Endothelial cell of umbilical vein (primary cell): ENCODE measurements around the gene CHST15. TPM values are rescaled to one million over a fixed set of nuclear protein-coding genes. Genes with fewer than 3 reads are reported as not detected.

ENCODE experiments used
- BruUV-seq: library from RNA; stranded (reverse); fragments of 400-500 nt; replicated peaks from 2 replicates; lab custom pipeline; 2021; lab: Mats Ljungman, UMichigan
- CTCF ChIA-PET: fragments of 300-600, 350-600 bp; sonication (Branson Sonifier 250); formaldehyde crosslinking; loops from one replicate; lab custom pipeline; 2021; ENCODE audit warnings: antibody characterized with exemption, inconsistent platforms; lab: Charles Lee
- POLR2A ChIA-PET: fragments of 300-600, 350-600 bp; sonication (Branson Sonifier 250); formaldehyde crosslinking; loops from one replicate; lab custom pipeline; 2021; ENCODE audit warnings: antibody characterized with exemption, inconsistent platforms; lab: Charles Lee
- DNase-seq: peaks from one replicate; pipeline ENCODE4 v3.0.0-alpha.2; 2011; ENCODE audit warnings: low read depth, low spot score
- FAIRE-seq: peaks from 2 replicates; lab custom pipeline; 2011; peaks lifted over from hg19 to GRCh38; lab: Jason Lieb, UNC
- H2AFZ ChIP-seq: 2 replicates; pipeline ENCODE4 v1.6.0; 2012; ENCODE audit warnings: low read depth, low read length, control low read depth, inconsistent platforms
- H3K27ac ChIP-seq: 2 replicates; pipeline ENCODE4 v1.5.1; 2011; ENCODE audit warnings: low read depth, mild to moderate bottlenecking, control low read depth, low read length, moderate library complexity; ENCODE audit not compliant: insufficient read depth
- H3K27me3 ChIP-seq, 2 experiments: 2 replicates each; pipeline versions ENCODE4 v1.6.0 to v1.6.1; 2011; ENCODE audit warnings: low read length in 2 of 2, mixed read lengths in 1 of 2; ENCODE audit not compliant: control insufficient read depth in 2 of 2, insufficient read depth in 2 of 2
- H3K36me3 ChIP-seq, 2 experiments: 2 replicates in 1 of 2; 3 replicates in 1 of 2; pipeline ENCODE4 v1.5.1; 2011; ENCODE audit warnings: low read length in 2 of 2, mild to moderate bottlenecking in 1 of 2, moderate library complexity in 1 of 2; ENCODE audit not compliant: control insufficient read depth in 2 of 2, insufficient read depth in 2 of 2; ENCODE audit errors: extremely low read depth in 1 of 2
- H3K4me1 ChIP-seq: 3 replicates; pipeline ENCODE4 v1.5.1; 2011; ENCODE audit warnings: mild to moderate bottlenecking, low read length; ENCODE audit not compliant: control insufficient read depth, insufficient read depth; ENCODE audit errors: extremely low read depth
- H3K4me2 ChIP-seq: 2 replicates; pipeline ENCODE4 v1.6.1; 2011; ENCODE audit warnings: low read length, control low read depth, mixed read lengths; ENCODE audit not compliant: insufficient read depth
- H3K4me3 ChIP-seq, 3 experiments: fragments of 200-600 bp in 1 of 3; sonication (generic), shearing (Covaris generic) in 1 of 3; replicated peaks in 1 of 3; 2 replicates each; pipeline ENCODE4 v1.5.1; 2011 to 2016; ENCODE audit warnings: control low read depth in 3 of 3, low read length in 3 of 3, mild to moderate bottlenecking in 2 of 3, inconsistent platforms in 1 of 3, low read depth in 1 of 3, moderate library complexity in 1 of 3; ENCODE audit not compliant: insufficient read depth in 1 of 3
- H3K79me2 ChIP-seq: 2 replicates; pipeline ENCODE4 v1.6.0; 2012; ENCODE audit warnings: low read length, inconsistent platforms; ENCODE audit not compliant: control insufficient read depth, insufficient read depth
- H3K9ac ChIP-seq: replicated peaks from 2 replicates; pipeline ENCODE3; 2011; ENCODE audit warnings: low read length, control low read depth; ENCODE audit not compliant: insufficient read depth; ENCODE audit errors: extremely low read depth
- H3K9me1 ChIP-seq: replicated peaks from 3 replicates; pipeline ENCODE4 v1.6.0; 2011; ENCODE audit warnings: mild to moderate bottlenecking, low read length; ENCODE audit not compliant: control insufficient read depth, insufficient read depth; ENCODE audit errors: extremely low read depth
- H3K9me3 ChIP-seq: replicated peaks from 2 replicates; pipeline ENCODE4 v1.5.1; 2012; ENCODE audit warnings: low read length, inconsistent platforms; ENCODE audit not compliant: control insufficient read depth, insufficient read depth
- H4K20me1 ChIP-seq: replicated peaks from 2 replicates; pipeline ENCODE3; 2011; ENCODE audit warnings: mild to moderate bottlenecking, low read length; ENCODE audit not compliant: control insufficient read depth, insufficient read depth; ENCODE audit errors: extremely low read depth
- EZH2 ChIP-seq: IDR thresholded peaks from 2 replicates; pipeline ENCODE4 v1.6.1; 2012; ENCODE audit warnings: borderline replicate concordance, low read depth, mild to moderate bottlenecking, moderate library complexity, low read length, inconsistent platforms; ENCODE audit not compliant: severe bottlenecking
- FOS ChIP-seq: IDR thresholded peaks from 2 replicates; pipeline ENCODE4 v1.6.1; 2011; ENCODE audit warnings: mild to moderate bottlenecking, low read length, moderate library complexity, borderline replicate concordance; ENCODE audit not compliant: insufficient read depth
- GATA2 ChIP-seq: IDR thresholded peaks from 2 replicates; pipeline ENCODE4 v1.7.0; 2011; ENCODE audit warnings: low read depth, mild to moderate bottlenecking, moderate library complexity, mixed read lengths, low read length; ENCODE audit not compliant: insufficient read length, insufficient read depth
- JUN ChIP-seq: IDR thresholded peaks from 2 replicates; pipeline ENCODE4 v1.6.1; 2011; ENCODE audit warnings: borderline replicate concordance, low read depth; ENCODE audit not compliant: insufficient read length, insufficient read depth
- MYC ChIP-seq: IDR thresholded peaks from one replicate; pipeline ENCODE4 v1.6.1; 2011; ENCODE audit warnings: mild to moderate bottlenecking, low read depth, low read length
- POLR2A ChIP-seq: IDR thresholded peaks from 2 replicates; pipeline ENCODE4 v1.6.1; 2012; ENCODE audit warnings: low read depth, mild to moderate bottlenecking, control low read depth, low read length
- POLR2AphosphoS5 ChIP-seq: IDR thresholded peaks from 2 replicates; pipeline ENCODE4 v1.6.1; 2012; ENCODE audit warnings: low read depth, mild to moderate bottlenecking, control low read depth, low read length, moderate library complexity; ENCODE audit not compliant: insufficient read depth
- dilution Hi-C: fragments of 300-500 bp; cut with MboI; formaldehyde crosslinking; loops from one replicate; pipeline ENCODE4 v1.15.0; 2019; ENCODE audit warnings: low sequenced_read_pairs; ENCODE audit not compliant: extremely low pct_ligation_motif_present
- intact Hi-C: fragments of 100-400 bp; cut with micrococcal nuclease; formaldehyde crosslinking; loops from one replicate; pipeline ENCODE4 v1.10.0; 2022
- polyA plus RNA-seq, 4 experiments: library from polyadenylated mRNA; depleted of rRNA in 3 of 4; stranded (reverse) in 3 of 4; unstranded in 1 of 4; fragments of >200 nt; gene quantifications; 2 replicates each; pipeline versions ENCODE4 v1.2.1 to v1.2.3, GENCODE V29; 2011 to 2012; ENCODE audit warnings: missing spikeins in 1 of 4
- total RNA-seq: library from RNA; stranded (reverse); gene quantifications from 2 replicates; pipeline ENCODE4 v1.2.3, GENCODE V29; 2021
- TF ChIP-seq, protein P1 (sequence below): IDR thresholded peaks from 2 replicates; pipeline ENCODE4 v1.6.1; 2011; ENCODE audit not compliant: insufficient read depth, insufficient read length
- TF ChIP-seq, protein P2 (sequence below), 2 donors: IDR thresholded peaks; 1 replicate in 1 of 2; 2 replicates in 1 of 2; pipeline ENCODE4 v1.5.1; 2011; ENCODE audit warnings: low read length in 2 of 2, mild to moderate bottlenecking in 2 of 2, moderate library complexity in 2 of 2, control low read depth in 1 of 2, inconsistent platforms in 1 of 2, low read depth in 1 of 2; ENCODE audit not compliant: insufficient read depth in 1 of 2; ENCODE audit errors: extremely low read depth in 1 of 2

The CHST15 gene
- total and polyA plus RNA-seq, 2 donors (not counting 3 experiments of a cell fraction or from before 2014, with no cell fraction given): 23.1 to 29.2 TPM

DNA sequence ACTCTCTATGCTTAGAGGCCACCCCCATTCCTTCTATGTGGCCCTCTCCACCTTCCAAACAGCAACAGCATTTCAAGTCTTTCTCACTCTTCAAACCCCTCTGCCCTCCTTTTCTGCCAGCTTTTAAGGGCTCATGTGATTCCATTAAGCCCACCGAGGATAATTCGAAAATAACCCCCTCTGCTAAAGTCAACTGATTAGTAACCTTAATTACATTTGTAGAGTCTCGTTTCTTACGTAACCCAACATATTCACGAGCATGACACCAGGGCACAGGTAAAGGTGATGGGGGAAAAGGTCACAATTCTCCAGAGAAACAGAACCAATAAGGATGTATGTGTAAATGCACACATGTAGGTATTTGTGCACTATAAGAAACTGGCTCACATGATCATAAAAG lies 6.7 kb upstream of the CHST15 start:
- H3K27ac ChIP-seq: no peak overlapping the region
- H3K79me2 ChIP-seq: no peaks in the 10 kb centered on the region
- peaks cover 6 to 13% of the 10 kb centered on the region in 2 experiments for H3K27me3 ChIP-seq
- no peaks in the 10 kb centered on the region for H3K4me1 ChIP-seq
- POLR2A ChIA-PET: no interaction called here
- H3K36me3 ChIP-seq: no peaks in the 10 kb centered on the region
- no TSS peak for BruUV-seq
- H3K4me3 ChIP-seq: no peak overlapping the region
- CTCF ChIA-PET: no interaction called here
- dilution Hi-C loops: no loop called here
- no peak overlapping the region for H2AFZ ChIP-seq
- H3K4me2 ChIP-seq: no peak overlapping the region
- H3K9me3 ChIP-seq: no peaks in the 10 kb centered on the region
- DNase-seq: no peak
- no peaks in the 10 kb centered on the region for H3K9me1 ChIP-seq
- TF ChIP-seq POLR2A: no peak
- TF ChIP-seq EZH2: no peak
- TF ChIP-seq, protein P1, sequence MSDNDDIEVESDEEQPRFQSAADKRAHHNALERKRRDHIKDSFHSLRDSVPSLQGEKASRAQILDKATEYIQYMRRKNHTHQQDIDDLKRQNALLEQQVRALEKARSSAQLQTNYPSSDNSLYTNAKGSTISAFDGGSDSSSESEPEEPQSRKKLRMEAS: no peak
- no peak for TF ChIP-seq MYC
- no peak for TF ChIP-seq GATA2
- TF ChIP-seq JUN: no peak
- TF ChIP-seq POLR2AphosphoS5: no peak
- no peak for TF ChIP-seq FOS
- TF ChIP-seq, protein P2, sequence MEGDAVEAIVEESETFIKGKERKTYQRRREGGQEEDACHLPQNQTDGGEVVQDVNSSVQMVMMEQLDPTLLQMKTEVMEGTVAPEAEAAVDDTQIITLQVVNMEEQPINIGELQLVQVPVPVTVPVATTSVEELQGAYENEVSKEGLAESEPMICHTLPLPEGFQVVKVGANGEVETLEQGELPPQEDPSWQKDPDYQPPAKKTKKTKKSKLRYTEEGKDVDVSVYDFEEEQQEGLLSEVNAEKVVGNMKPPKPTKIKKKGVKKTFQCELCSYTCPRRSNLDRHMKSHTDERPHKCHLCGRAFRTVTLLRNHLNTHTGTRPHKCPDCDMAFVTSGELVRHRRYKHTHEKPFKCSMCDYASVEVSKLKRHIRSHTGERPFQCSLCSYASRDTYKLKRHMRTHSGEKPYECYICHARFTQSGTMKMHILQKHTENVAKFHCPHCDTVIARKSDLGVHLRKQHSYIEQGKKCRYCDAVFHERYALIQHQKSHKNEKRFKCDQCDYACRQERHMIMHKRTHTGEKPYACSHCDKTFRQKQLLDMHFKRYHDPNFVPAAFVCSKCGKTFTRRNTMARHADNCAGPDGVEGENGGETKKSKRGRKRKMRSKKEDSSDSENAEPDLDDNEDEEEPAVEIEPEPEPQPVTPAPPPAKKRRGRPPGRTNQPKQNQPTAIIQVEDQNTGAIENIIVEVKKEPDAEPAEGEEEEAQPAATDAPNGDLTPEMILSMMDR (IDR thresholded peaks at IDR 0.05; ENCODE audit: extremely low read depth in 1 of 2, insufficient read depth in 1 of 2, low read depth in 1 of 2, low read length in 2 of 2): no peak
- H3K9ac ChIP-seq: no peak overlapping the region
- intact Hi-C loops: no loop called here
- FAIRE-seq: no peak
- H4K20me1 ChIP-seq: no peaks in the 10 kb centered on the region
